Neural crest cell (in vitro differentiated cells): ENCODE data around the gene RAB36. TPM values are rescaled to one million over a fixed set of nuclear protein-coding genes. Genes with fewer than 3 reads are reported as not detected.

Experiments used
- DNase-seq: peaks from one replicate; pipeline ENCODE4 v3.0.0; 2021; ENCODE audit warnings: low read depth, mixed read lengths, low spot score
- H3K27ac Mint-ChIP-seq: one replicate; pipeline ENCODE4 v1.8.0; 2021; ENCODE audit warnings: mild to moderate bottlenecking, mixed read lengths; ENCODE audit not compliant: unreplicated experiment
- H3K27me3 Mint-ChIP-seq: 2 replicates; pipeline ENCODE4 v1.8.0; 2021; ENCODE audit warnings: low read depth, mild to moderate bottlenecking, mixed read lengths
- H3K36me3 Mint-ChIP-seq: 2 replicates; pipeline ENCODE4 v1.8.0; 2021; ENCODE audit warnings: low read depth, mild to moderate bottlenecking, mixed read lengths
- H3K4me1 Mint-ChIP-seq: 2 replicates; pipeline ENCODE4 v1.8.0; 2021; ENCODE audit warnings: mixed read lengths
- H3K4me3 Mint-ChIP-seq: one replicate; pipeline ENCODE4 v1.8.0; 2021; ENCODE audit warnings: mild to moderate bottlenecking, mixed read lengths
- H3K9me3 Mint-ChIP-seq: 2 replicates; pipeline ENCODE4 v1.8.0; 2021; ENCODE audit warnings: mixed read lengths
- total RNA-seq: library from RNA; stranded (reverse); gene quantifications from 2 replicates; pipeline ENCODE4 v1.2.1, GENCODE V29; 2021
- TF ChIP-seq, protein P1 (sequence below): fragments of 200-600 bp; sonication (generic); conservative IDR thresholded peaks from 2 replicates; pipeline ENCODE4 v1.5.0; 2021; ENCODE audit warnings: antibody characterized with exemption, mild to moderate bottlenecking

Gene RAB36
- total RNA-seq, 1 donor from 2014 or later = 14.4 TPM

DNA sequence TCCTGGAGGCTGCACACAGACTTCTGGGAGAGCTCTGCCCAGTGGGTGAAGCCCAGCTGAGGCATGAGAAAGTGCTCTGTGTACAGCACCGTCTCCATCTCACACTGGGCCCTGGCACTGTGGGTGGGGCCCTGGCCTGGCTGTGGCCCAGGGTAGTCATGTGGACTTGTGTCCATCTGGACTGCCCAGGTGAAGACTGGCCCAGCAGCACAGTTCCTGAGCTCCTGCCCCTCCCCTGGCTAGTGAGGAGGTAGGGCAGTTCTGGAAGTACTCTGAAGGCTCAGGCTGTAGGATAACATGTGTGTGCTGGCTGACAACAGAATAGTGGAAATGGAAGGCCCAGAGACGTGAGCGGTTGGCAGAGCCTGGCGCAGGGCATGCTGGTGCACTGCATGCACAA is 38.9 kb upstream of the RAB36 start:
- Mint-ChIP-seq H3K9me3 (no peaks in the 10 kb centered on the region), H3K4me1 (no peaks in the 10 kb centered on the region), H3K27ac (no peak overlapping the region), H3K4me3 (no peak overlapping the region), H3K27me3 (no peaks in the 10 kb centered on the region), H3K36me3 (no peaks in the 10 kb centered on the region)
- no peak for DNase-seq
- TF ChIP-seq, protein P1, sequence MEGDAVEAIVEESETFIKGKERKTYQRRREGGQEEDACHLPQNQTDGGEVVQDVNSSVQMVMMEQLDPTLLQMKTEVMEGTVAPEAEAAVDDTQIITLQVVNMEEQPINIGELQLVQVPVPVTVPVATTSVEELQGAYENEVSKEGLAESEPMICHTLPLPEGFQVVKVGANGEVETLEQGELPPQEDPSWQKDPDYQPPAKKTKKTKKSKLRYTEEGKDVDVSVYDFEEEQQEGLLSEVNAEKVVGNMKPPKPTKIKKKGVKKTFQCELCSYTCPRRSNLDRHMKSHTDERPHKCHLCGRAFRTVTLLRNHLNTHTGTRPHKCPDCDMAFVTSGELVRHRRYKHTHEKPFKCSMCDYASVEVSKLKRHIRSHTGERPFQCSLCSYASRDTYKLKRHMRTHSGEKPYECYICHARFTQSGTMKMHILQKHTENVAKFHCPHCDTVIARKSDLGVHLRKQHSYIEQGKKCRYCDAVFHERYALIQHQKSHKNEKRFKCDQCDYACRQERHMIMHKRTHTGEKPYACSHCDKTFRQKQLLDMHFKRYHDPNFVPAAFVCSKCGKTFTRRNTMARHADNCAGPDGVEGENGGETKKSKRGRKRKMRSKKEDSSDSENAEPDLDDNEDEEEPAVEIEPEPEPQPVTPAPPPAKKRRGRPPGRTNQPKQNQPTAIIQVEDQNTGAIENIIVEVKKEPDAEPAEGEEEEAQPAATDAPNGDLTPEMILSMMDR = no peak

DNA sequence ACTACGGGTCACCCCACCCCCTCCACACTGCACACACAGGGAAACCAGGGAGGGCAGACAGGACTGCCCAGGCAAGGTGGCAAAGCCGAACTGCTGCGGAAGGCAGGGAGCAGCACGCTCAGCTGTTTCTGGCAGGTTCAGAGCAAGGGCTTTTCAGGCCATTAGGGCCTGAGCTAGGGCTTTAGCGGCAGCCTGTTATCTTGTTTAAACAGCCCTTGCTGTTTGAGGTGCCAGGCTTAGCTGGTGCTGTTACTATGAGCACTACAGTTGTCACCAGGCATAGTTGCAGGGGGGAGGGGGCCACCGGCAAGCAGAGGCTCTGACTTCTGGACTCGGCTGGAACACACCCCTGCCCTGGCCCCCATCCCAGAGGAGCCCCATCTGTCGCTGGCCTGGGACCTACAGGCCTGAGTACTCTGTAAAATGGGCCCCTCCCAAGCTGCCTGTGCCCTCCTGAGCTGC is 38.3 kb upstream of the RAB36 start:
- no peak for DNase-seq
- no peak overlapping the region for H3K27ac Mint-ChIP-seq

DNA sequence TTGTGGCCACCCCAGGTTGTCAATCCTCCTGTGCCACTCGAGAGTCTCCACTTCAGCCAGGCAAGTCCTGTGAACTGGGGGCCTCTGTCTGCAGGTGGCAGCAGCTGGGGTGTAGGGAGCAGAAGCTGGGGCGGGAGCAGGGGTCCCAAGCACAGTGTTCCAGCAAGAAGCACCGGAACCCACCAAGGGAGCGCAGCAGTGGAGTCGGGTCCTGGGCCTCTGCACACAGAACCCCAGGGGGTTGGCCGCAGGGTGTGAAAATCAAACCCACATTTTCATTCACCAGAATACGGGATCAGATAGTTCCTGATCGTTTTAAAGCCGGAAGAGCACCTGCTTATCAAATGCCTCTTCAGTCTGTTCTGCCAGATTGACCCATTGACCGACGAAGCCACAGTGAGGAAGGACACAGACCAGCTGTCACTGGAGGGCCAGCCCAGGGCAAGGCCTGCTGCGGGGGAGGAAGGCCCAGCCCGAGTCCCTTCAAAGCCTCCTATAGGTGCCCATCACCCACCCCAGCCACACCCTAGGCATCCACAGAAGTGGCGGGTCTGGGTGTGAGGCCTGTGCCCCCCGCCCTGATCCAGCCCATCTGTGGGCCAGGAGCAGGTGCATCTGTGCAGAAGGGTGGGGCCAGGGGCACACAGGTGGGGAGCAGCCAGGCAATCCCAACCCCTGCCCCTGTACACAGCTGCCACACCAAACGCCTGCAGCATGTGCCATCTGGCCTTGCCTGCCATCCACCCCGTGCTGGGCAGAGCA is 37.6 kb upstream of the RAB36 start:
- Mint-ChIP-seq H3K4me1 (no peaks in the 10 kb centered on the region), H3K9me3 (no peaks in the 10 kb centered on the region), H3K27me3 (no peaks in the 10 kb centered on the region), H3K27ac (no peak overlapping the region), H3K4me3 (no peak overlapping the region), H3K36me3 (no peaks in the 10 kb centered on the region)
- DNase-seq = no peak
- TF ChIP-seq, protein P1 = no peak

More for the DNA sequence above, 38.3 kb upstream of the RAB36 start:
- H3K4me3 Mint-ChIP-seq = no peak overlapping the region
- TF ChIP-seq, protein P1 = no peak
- H3K27me3 Mint-ChIP-seq = no peaks in the 10 kb centered on the region
- H3K36me3 Mint-ChIP-seq = no peaks in the 10 kb centered on the region
- H3K9me3 Mint-ChIP-seq = no peaks in the 10 kb centered on the region
- no peaks in the 10 kb centered on the region for H3K4me1 Mint-ChIP-seq

DNA sequence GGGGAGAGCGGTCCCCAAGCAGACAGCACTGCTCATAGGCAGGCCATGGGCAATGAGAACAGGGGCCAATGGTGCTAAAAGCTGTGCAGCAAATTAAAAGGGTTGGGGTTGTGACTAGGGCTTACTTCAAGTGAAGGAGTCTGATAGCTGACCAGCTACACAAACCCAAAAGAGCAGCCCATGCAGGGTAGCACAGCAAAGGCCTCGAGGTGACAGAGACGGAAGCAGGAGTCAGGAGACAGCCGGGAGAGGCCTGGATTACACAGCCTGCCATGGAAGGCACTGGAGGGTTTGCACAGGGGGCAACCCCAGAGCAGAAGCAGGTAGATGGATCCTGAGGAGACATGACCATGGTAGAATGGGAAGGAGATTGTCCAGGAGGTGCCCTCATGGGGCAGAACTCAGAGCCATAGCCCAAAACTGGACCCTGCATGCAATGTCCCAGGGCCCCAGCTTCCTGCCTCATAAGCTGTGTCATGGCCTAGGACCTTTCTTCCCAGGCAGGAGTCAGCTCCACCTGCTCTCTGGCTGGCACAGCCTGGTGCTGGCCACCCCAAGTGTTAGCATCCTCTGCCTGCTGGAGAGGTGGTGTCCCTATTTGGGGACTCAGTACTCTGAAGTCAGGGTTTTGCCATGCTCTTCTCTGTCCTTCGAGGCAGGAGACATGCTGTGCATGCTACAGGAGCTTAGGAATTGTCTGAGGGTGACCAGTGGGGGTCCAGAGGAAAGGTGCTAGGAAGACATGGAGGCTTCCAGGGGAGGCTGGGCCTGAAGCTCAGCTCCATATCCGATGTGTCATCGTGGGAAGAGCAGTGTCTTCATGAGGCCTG is 36.8 kb upstream of the RAB36 start:
- H3K27ac Mint-ChIP-seq = no peak overlapping the region
- no peaks in the 10 kb centered on the region for H3K4me1 Mint-ChIP-seq

DNA sequence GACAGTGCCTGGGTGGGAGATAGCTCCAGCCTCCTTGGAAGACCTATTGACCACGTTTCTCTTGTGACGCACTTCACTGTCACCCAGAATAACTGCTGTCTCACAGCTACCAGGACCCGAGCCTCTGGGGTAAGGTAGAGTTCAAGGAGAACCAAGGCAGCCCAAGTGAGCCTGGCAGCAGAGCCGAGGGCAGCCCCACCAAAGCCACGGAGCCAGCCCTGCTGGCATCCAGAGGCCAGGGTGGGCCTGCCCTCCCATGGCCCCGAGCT is 36.3 kb upstream of the RAB36 start:
- Mint-ChIP-seq H3K4me1 (no peaks in the 10 kb centered on the region), H3K27ac (no peak overlapping the region), H3K36me3 (no peaks in the 10 kb centered on the region), H3K27me3 (no peaks in the 10 kb centered on the region), H3K4me3 (no peak overlapping the region), H3K9me3 (no peaks in the 10 kb centered on the region)
- TF ChIP-seq, protein P1 = no peak
- DNase-seq = no peak

More for the DNA sequence above, 36.8 kb upstream of the RAB36 start:
- TF ChIP-seq, protein P1 = no peak
- Mint-ChIP-seq H3K27me3 (no peaks in the 10 kb centered on the region), H3K9me3 (no peaks in the 10 kb centered on the region), H3K4me3 (no peak overlapping the region), H3K36me3 (no peaks in the 10 kb centered on the region)
- no peak for DNase-seq
